HepG2 (cell line): ENCODE measurements around the gene SCYGR6. TPM values are rescaled to one million over a fixed set of nuclear protein-coding genes. Genes with fewer than 3 reads are reported as not detected.
A peak's percentile ranks its signal among the peaks of the same experiment; 100 is the strongest.

Experiments
- ARID2 ChIP-seq: sonication (generic); formaldehyde crosslinking; IDR thresholded peaks from 2 replicates; pipeline ENCODE4 v1.8.1; 2022; ENCODE audit warnings: mild to moderate bottlenecking, missing genetic modification reagents, borderline replicate concordance
- GABPB1 ChIP-seq: IDR thresholded peaks from 2 replicates; pipeline ENCODE4 v1.6.1; 2016; ENCODE audit warnings: mild to moderate bottlenecking, missing genetic modification reagents, moderate library complexity, missing compliant biosample characterization
- KLF13 ChIP-seq: sonication (generic); formaldehyde crosslinking; IDR thresholded peaks from 2 replicates; pipeline ENCODE4 v1.4.0; 2020; ENCODE audit warnings: mild to moderate bottlenecking, missing genetic modification reagents
- NR2C2 ChIP-seq: sonication (generic); formaldehyde crosslinking; IDR thresholded peaks from 2 replicates; pipeline ENCODE4 v1.4.0; 2020; ENCODE audit warnings: missing genetic modification reagents, mild to moderate bottlenecking, moderate library complexity, borderline replicate concordance
- POGZ ChIP-seq: sonication (generic); formaldehyde crosslinking; IDR thresholded peaks from 2 replicates; pipeline ENCODE4 v1.4.0; 2020; ENCODE audit warnings: mild to moderate bottlenecking, missing genetic modification reagents
- POLR2A ChIP-seq, 2 experiments: IDR thresholded peaks; 2 replicates each; pipeline ENCODE4 v1.6.1; 2011; ENCODE audit warnings: low read depth in 2 of 2, low read length in 2 of 2, mild to moderate bottlenecking in 1 of 2, moderate library complexity in 1 of 2; ENCODE audit not compliant: insufficient read depth in 1 of 2
- RFXAP ChIP-seq: sonication (generic); formaldehyde crosslinking; IDR thresholded peaks from 2 replicates; pipeline ENCODE4 v1.4.0; 2020; ENCODE audit warnings: missing genetic modification reagents, borderline replicate concordance
- SP2 ChIP-seq: sonication (generic); formaldehyde crosslinking; IDR thresholded peaks from 2 replicates; pipeline ENCODE4 v1.5.1; 2020; ENCODE audit warnings: mild to moderate bottlenecking, missing genetic modification reagents
- SPEN ChIP-seq: sonication (generic); formaldehyde crosslinking; IDR thresholded peaks from 2 replicates; pipeline ENCODE4 v1.5.1; 2020; ENCODE audit warnings: low read depth, mild to moderate bottlenecking, missing genetic modification reagents
- TOPORS ChIP-seq: sonication (generic); formaldehyde crosslinking; IDR thresholded peaks from 2 replicates; pipeline ENCODE4 v1.8.0; 2023; ENCODE audit warnings: mild to moderate bottlenecking, missing genetic modification reagents
- ZBTB40 ChIP-seq, 2 experiments: fragments of 450-650 bp in 1 of 2; sonication (generic) in 1 of 2; formaldehyde crosslinking in 1 of 2; IDR thresholded peaks; 2 replicates each; pipeline versions ENCODE4 v1.6.1 to v1.8.0; 2016 to 2022; ENCODE audit warnings: antibody characterized with exemption in 1 of 2, mild to moderate bottlenecking in 1 of 2, missing genetic modification reagents in 1 of 2
- ZFP82 ChIP-seq: sonication (generic); formaldehyde crosslinking; IDR thresholded peaks from 2 replicates; pipeline ENCODE4 v1.5.1; 2020; ENCODE audit warnings: mild to moderate bottlenecking, missing genetic modification reagents, borderline replicate concordance
- ZMYM3 ChIP-seq: sonication (generic); formaldehyde crosslinking; IDR thresholded peaks from 2 replicates; pipeline ENCODE4 v1.5.1; 2020; ENCODE audit warnings: mild to moderate bottlenecking, missing genetic modification reagents
- ZNF260 ChIP-seq: sonication (generic); formaldehyde crosslinking; IDR thresholded peaks from 2 replicates; pipeline ENCODE4 v1.4.0; 2020; ENCODE audit warnings: missing genetic modification reagents, low read depth, mild to moderate bottlenecking, borderline replicate concordance
- ZNF503 ChIP-seq: sonication (generic); formaldehyde crosslinking; IDR thresholded peaks from 2 replicates; pipeline ENCODE4 v1.4.0; 2020; ENCODE audit warnings: missing genetic modification reagents
- ZNF761 ChIP-seq: sonication (generic); formaldehyde crosslinking; conservative IDR thresholded peaks from 2 replicates; pipeline ENCODE4 v1.4.0; 2020; ENCODE audit warnings: mild to moderate bottlenecking, missing genetic modification reagents
- polyA plus RNA-seq, 8 experiments: library from polyadenylated mRNA; depleted of rRNA in 3 of 8; stranded (reverse) in 7 of 8; unstranded in 1 of 8; fragments of >200 nt; fragmentation: Illumina TruSeq in 4 of 8; extraction: Trizol in 4 of 8; gene quantifications; 2 replicates each; pipeline versions ENCODE4 v1.2.1 to v1.2.3, GENCODE V29; 2011 to 2016; ENCODE audit warnings: low read depth in 4 of 8, missing spikeins in 1 of 8, mixed read lengths in 1 of 8; ENCODE audit not compliant: insufficient read depth in 1 of 8
- total RNA-seq, 5 experiments: library from RNA; depleted of rRNA; stranded (reverse); fragments of >200 nt; fragmentation: Illumina TruSeq; extraction: Trizol; gene quantifications; 2 replicates each; pipeline ENCODE4 v1.2.3, GENCODE V29; 2016; ENCODE audit warnings: low read depth in 1 of 5

The SCYGR6 gene
- total and polyA plus RNA-seq, 2 of the 13 experiments (the other 11 are each of a cell fraction or from before 2014, with no cell fraction given): not detected

- TF ChIP-seq ZMYM3 (CRISPR knock-in tag): peak; percentile 48; the same call in 1 of the 2 replicates
- TF ChIP-seq RFXAP (CRISPR knock-in tag): 0 out of 2 replicates have a peak, but pooled peaks have one; percentile 51
- peak; percentile 28; the same call in 1 of the 2 replicates for TF ChIP-seq SPEN (CRISPR knock-in tag)
- TF ChIP-seq NR2C2 (CRISPR knock-in tag): 0 out of 2 replicates have a peak, but pooled peaks have one; percentile 27
- TF ChIP-seq POLR2A (IDR thresholded peaks at IDR 0.05; ENCODE audit: insufficient read depth in 1 of 2, low read depth in 2 of 2, low read length in 2 of 2): peak in 1 of 2 experiments; percentile 24; a peak in 1 of 4 replicates
- TF ChIP-seq ZNF761 (CRISPR knock-in tag): 0 out of 2 replicates have a peak, but pooled peaks have one; percentile 59
- TF ChIP-seq ZFP82 (CRISPR knock-in tag): no peak
- TF ChIP-seq ZNF503: no peak
- no peak for TF ChIP-seq KLF13 (CRISPR knock-in tag)
- TF ChIP-seq TOPORS (CRISPR knock-in tag): 0 out of 2 replicates have a peak, but pooled peaks have one; percentile 42
- no peak for TF ChIP-seq ZBTB40 (IDR thresholded peaks at IDR 0.05)
- 0 out of 2 replicates have a peak, but pooled peaks have one; percentile 52 for TF ChIP-seq ZBTB40 (CRISPR knock-in tag; IDR thresholded peaks at IDR 0.05)
- TF ChIP-seq POGZ: 0 out of 2 replicates have a peak, but pooled peaks have one; percentile 13
- peak; percentile 63; the same call in 1 of the 2 replicates for TF ChIP-seq ARID2
- no peak for TF ChIP-seq ZNF260 (CRISPR knock-in tag)
- peak; percentile 32; the same call in 1 of the 2 replicates for TF ChIP-seq GABPB1 (CRISPR knock-in tag)
- TF ChIP-seq SP2 (CRISPR knock-in tag): no peak
Observed at GRCh38 chr2:227717687-227718567, 6.6 kb downstream of the SCYGR6 start, which contains the start of gene SLC19A3 (continued).
